Ammon's horn (tissue), 1 donor: ENCODE data around the gene MUS81.
A peak's percentile ranks its signal among the peaks of the same experiment; 100 is the strongest.

Experiments used
- DNase-seq: peaks from one replicate; pipeline ENCODE4 v3.0.0-alpha.2; 2016; ENCODE audit warnings: low spot score

Gene MUS81

GRCh38 chr11:65861533-65862183 lies 1.4 kb downstream of the MUS81 start:
- no peak for DNase-seq

GRCh38 chr11:65862191-65862735 lies 2.0 kb downstream of the MUS81 start:
- DNase-seq = no peak

GRCh38 chr11:65862941-65863888 lies 3.0 kb downstream of the MUS81 start:
- DNase-seq = no peak

GRCh38 chr11:65863889-65864705 lies 3.9 kb downstream of the MUS81 start:
- DNase-seq = no peak

GRCh38 chr11:65864706-65865471 lies 4.7 kb downstream of the MUS81 start:
- DNase-seq = no peak

GRCh38 chr11:65865550-65866172 lies 5.4 kb downstream of the MUS81 start:
- no peak for DNase-seq

GRCh38 chr11:65866509-65867283 lies 6.5 kb downstream of the MUS81 start:
- no peak for DNase-seq

GRCh38 chr11:65867284-65868071 lies 7.2 kb downstream of the MUS81 start:
- DNase-seq = no peak

GRCh38 chr11:65868076-65868667 lies 7.9 kb downstream of the MUS81 start:
- DNase-seq = peak; percentile 54

GRCh38 chr11:65868907-65869306 lies 8.7 kb downstream of the MUS81 start:
- no peak for DNase-seq

- DNase-seq = no peak
Observed at GRCh38 chr11:65869643-65870306, 9.5 kb downstream of the MUS81 start.

GRCh38 chr11:65870307-65870658 lies 10.1 kb downstream of the MUS81 start:
- DNase-seq = no peak

- DNase-seq = no peak
Observed at GRCh38 chr11:65870706-65871681, 10.8 kb downstream of the MUS81 start.

GRCh38 chr11:65871811-65872548 lies 11.7 kb downstream of the MUS81 start:
- no peak for DNase-seq

GRCh38 chr11:65872586-65873317 lies 12.5 kb downstream of the MUS81 start, which contains the start of gene EFEMP2:
Gene EFEMP2, minus strand, starts transcription at chr11:65872800. Its CDS starts 446 bp downstream, at chr11:65872354.
- no peak for DNase-seq
